Natural killer cell (primary cell): ENCODE results near the gene VANGL2. TPM values are rescaled to one million over a fixed set of nuclear protein-coding genes. Genes with fewer than 3 reads are reported as not detected.

Experiments
- ATAC-seq, 3 donors: fragments of 150-1000 bp in 2 of 3; fragments of 200-7000 bp in 1 of 3; cut with Tn5 transposase; 1 replicate in 1 of 3; 2 replicates in 2 of 3; pipeline ENCODE4 v1.10.0; 2021; ENCODE audit warnings: mild to moderate bottlenecking in 2 of 3, moderate library complexity in 2 of 3
- DNase-seq, 2 donors: peaks; one replicate each; pipeline versions ENCODE4 v3.0.0 to v3.0.0-alpha.2; 2013 to 2021; ENCODE audit warnings: mixed read lengths in 1 of 2
- H3K27ac ChIP-seq: one replicate; pipeline ENCODE4 v1.5.1; 2013; ENCODE audit warnings: mild to moderate bottlenecking, low read length
- H3K27me3 ChIP-seq: one replicate; pipeline ENCODE4 v1.6.1; 2013; ENCODE audit warnings: low read length; ENCODE audit not compliant: control insufficient read depth, insufficient read depth
- H3K36me3 ChIP-seq: one replicate; pipeline ENCODE4 v1.6.1; 2013; ENCODE audit warnings: low read length; ENCODE audit not compliant: control insufficient read depth, insufficient read depth
- H3K4me1 ChIP-seq: one replicate; pipeline ENCODE4 v1.6.1; 2013; ENCODE audit warnings: low read length; ENCODE audit not compliant: control insufficient read depth, insufficient read depth
- H3K4me3 ChIP-seq: one replicate; pipeline ENCODE4 v1.5.1; 2013; ENCODE audit warnings: low read length
- H3K9me3 ChIP-seq: one replicate; pipeline ENCODE4 v1.6.1; 2013; ENCODE audit warnings: low read length; ENCODE audit not compliant: control insufficient read depth, insufficient read depth
- H3K27ac Mint-ChIP-seq, 2 donors: one replicate each; pipeline ENCODE4 v1.8.0; 2022; ENCODE audit warnings: mild to moderate bottlenecking in 2 of 2, mixed read lengths in 2 of 2, moderate library complexity in 1 of 2
- H3K27me3 Mint-ChIP-seq, 2 donors: one replicate each; pipeline ENCODE4 v1.8.0; 2022; ENCODE audit warnings: low read depth in 2 of 2, mixed read lengths in 2 of 2
- H3K36me3 Mint-ChIP-seq: one replicate; pipeline ENCODE4 v1.8.0; 2022; ENCODE audit warnings: mixed read lengths
- H3K4me1 Mint-ChIP-seq, 2 donors: one replicate each; pipeline ENCODE4 v1.8.0; 2022; ENCODE audit warnings: mixed read lengths in 2 of 2
- H3K4me3 Mint-ChIP-seq: one replicate; pipeline ENCODE4 v1.8.0; 2022; ENCODE audit warnings: mild to moderate bottlenecking, moderate library complexity, mixed read lengths
- H3K9me3 Mint-ChIP-seq, 2 donors: one replicate each; pipeline ENCODE4 v1.8.0; 2022; ENCODE audit warnings: mixed read lengths in 2 of 2
- CTCF ChIP-seq: fragments of 200-600 bp; IDR thresholded peaks from one replicate; pipeline ENCODE4 v1.8.0; 2022; ENCODE audit warnings: antibody characterized with exemption
- WGBS: methylation state at CpG from one replicate; pipeline ENCODE4 v1.1.7; 2013; ENCODE audit warnings: missing lambda C conversion rate; ENCODE audit not compliant: insufficient coverage; 5-methylcytosine and 5-hydroxymethylcytosine counted together
- intact Hi-C: fragments of 100-400 bp; cut with micrococcal nuclease; formaldehyde crosslinking; loops from one replicate; pipeline ENCODE4 v1.14.2; 2022
- total RNA-seq, 4 donors: library from RNA; stranded (reverse); fragments of 120-200 nt in 1 of 4; gene quantifications; one replicate each; pipeline versions ENCODE4 v1.2.3 to v1.2.4, GENCODE V29; 2013 to 2022

VANGL2 gene
- total RNA-seq, 3 donors from 2014 or later (not counting 1 experiment from before 2014, with no cell fraction given): 0.08 TPM; not detected in 2

DNA sequence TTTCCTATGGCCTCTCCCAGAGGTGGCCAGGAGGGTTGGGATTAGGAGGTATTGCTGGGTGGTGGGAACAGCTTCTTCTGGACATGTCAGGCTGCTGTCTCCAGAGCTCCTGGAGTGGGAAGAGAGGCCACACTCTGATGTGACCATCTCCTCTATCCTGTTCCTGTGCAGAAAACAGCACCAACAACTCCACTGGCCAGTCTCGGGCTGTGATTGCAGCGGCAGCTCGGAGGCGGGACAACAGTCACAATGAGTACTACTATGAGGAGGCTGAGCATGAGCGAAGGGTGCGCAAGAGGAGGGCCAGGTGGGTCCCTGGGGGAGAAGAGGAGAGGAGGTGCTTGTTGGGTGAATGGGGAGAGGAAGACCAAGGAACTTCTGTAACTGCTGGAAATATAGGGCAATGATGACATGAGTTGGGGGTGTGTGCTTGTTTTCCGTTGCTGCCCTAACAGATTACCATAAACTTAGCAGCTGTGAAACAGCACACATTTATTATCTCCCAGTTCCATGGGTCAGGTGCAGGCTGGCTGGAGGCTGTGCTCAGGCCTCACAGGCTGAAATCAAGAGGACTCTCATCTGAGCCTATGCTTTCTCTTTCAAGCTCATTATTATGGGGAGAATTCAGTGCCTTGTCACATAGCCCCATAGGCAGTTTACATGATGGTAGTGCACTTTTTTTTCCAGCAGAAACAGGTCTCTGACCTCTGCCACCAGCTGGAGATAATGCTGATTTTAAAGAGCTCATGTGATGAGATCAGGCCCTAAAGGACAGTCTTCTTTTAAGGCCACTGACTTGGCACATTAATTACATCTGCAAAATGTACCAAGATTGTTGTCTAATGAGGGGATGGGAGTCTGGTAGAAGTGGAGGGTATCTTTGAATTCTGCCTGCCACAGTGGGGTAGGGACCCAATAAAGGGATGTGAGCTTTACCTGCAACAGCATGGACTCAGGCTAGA is 20.8 kb downstream of the VANGL2 start:
- no peak for TF ChIP-seq CTCF
- no peak for DNase-seq
- Histone ChIP-seq H3K27ac (no peak overlapping the region), H3K36me3 (no peaks in the 10 kb centered on the region), H3K4me1 (no peaks in the 10 kb centered on the region), H3K27me3 (no peaks in the 10 kb centered on the region), H3K9me3 (no peaks in the 10 kb centered on the region), H3K4me3 (no peak overlapping the region)
- no peak for ATAC-seq
- no peak overlapping the region for H3K27ac Mint-ChIP-seq
- H3K4me1 Mint-ChIP-seq: no peaks in the 10 kb centered on the region
- H3K36me3 Mint-ChIP-seq: no peaks in the 10 kb centered on the region
- H3K9me3 Mint-ChIP-seq: no peaks in the 10 kb centered on the region
- no peak overlapping the region for H3K4me3 Mint-ChIP-seq
- WGBS: 98% methylated on average over 6 of the region's 7 CpGs
- H3K27me3 Mint-ChIP-seq: peaks cover 0 to 3% of the 10 kb centered on the region in 2 donors
- intact Hi-C loops: no loop called here

DNA sequence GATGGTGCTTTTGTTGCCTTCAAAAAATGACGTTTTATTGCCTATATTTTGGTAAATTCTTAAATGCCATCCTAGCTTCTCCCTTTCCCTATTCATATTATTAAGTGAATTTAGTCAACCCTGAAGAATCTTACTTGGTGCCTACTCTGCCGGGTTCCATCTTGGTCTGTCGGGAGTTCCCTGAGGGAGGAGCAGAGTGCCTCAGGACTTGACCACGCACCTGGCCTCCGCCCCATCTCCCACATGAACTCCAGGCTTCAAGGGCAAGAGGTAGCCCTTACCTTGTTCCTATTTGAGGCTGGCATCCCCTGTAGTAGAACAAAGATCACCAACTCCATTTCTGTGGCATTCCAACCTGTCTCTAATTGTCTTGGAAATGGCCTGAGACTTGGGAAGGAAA is 21.5 kb downstream of the VANGL2 start:
- TF ChIP-seq CTCF: no peak
- Mint-ChIP-seq H3K4me1 (no peaks in the 10 kb centered on the region), H3K27me3 (no peaks in the 10 kb centered on the region), H3K27ac (no peak overlapping the region), H3K36me3 (no peaks in the 10 kb centered on the region), H3K4me3 (no peak overlapping the region), H3K9me3 (no peaks in the 10 kb centered on the region)
- H3K9me3 ChIP-seq: no peaks in the 10 kb centered on the region
- H3K4me3 ChIP-seq: no peak overlapping the region
- no peak for DNase-seq
- H3K27me3 ChIP-seq: no peaks in the 10 kb centered on the region
- H3K27ac ChIP-seq: no peak overlapping the region
- no peak for ATAC-seq
- H3K36me3 ChIP-seq: no peaks in the 10 kb centered on the region
- intact Hi-C loops: no loop called here
- 83% methylated on average over 5 of the region's 5 CpGs for WGBS
- H3K4me1 ChIP-seq: no peaks in the 10 kb centered on the region

- WGBS: 97% methylated on average over 7 of the region's 7 CpGs
- H3K9me3 ChIP-seq: no peaks in the 10 kb centered on the region
- ATAC-seq (no peak), DNase-seq (no peak)
- no peak for TF ChIP-seq CTCF
- H3K9me3 Mint-ChIP-seq: no peaks in the 10 kb centered on the region
- H3K27me3 Mint-ChIP-seq: no peaks in the 10 kb centered on the region
- peaks cover 11 to 14% of the 10 kb centered on the region in 2 donors for H3K4me1 Mint-ChIP-seq
- H3K36me3 ChIP-seq: no peaks in the 10 kb centered on the region
- H3K4me3 Mint-ChIP-seq: no peak overlapping the region
- H3K4me3 ChIP-seq: no peak overlapping the region
- no peak overlapping the region for H3K27ac ChIP-seq
- peaks cover 15% of the 10 kb centered on the region for H3K4me1 ChIP-seq
- no peak overlapping the region for H3K27ac Mint-ChIP-seq
- no peaks in the 10 kb centered on the region for H3K36me3 Mint-ChIP-seq
- intact Hi-C loops: no loop called here
- no peaks in the 10 kb centered on the region for H3K27me3 ChIP-seq
These were observed 23.6 kb downstream of the VANGL2 start for GRCh38 chr1:160423966-160424365.
